IMR-90 (cell line): ENCODE measurements around the gene AGAP1. TPM values are rescaled to one million over a fixed set of nuclear protein-coding genes. Genes with fewer than 3 reads are reported as not detected.

Experiments used
- ATAC-seq: fragments of 200-7000 bp; cut with Tn5 transposase; 2 replicates; pipeline ENCODE4 v1.9.1; 2020; ENCODE audit warnings: low read depth, mild to moderate bottlenecking, moderate library complexity
- BruUV-seq: library from RNA; stranded (reverse); fragments of 400-500 nt; replicated peaks from 2 replicates; lab custom pipeline; 2021; lab: Mats Ljungman, UMichigan
- CTCF ChIA-PET: fragments of 300-600 bp; formaldehyde crosslinking; extraction: SDS; loops from one replicate; lab custom pipeline; 2021; ENCODE audit warnings: antibody characterized with exemption; lab: Yijun Ruan, JAX
- POLR2A ChIA-PET: fragments of 300-600 bp; sonication (Branson Sonifier 250); formaldehyde crosslinking; loops from one replicate; lab custom pipeline; 2022; ENCODE audit warnings: antibody characterized with exemption; ENCODE audit not compliant: unreplicated experiment; lab: Charles Lee
- DNase-seq: peaks from one replicate; pipeline ENCODE4 v3.0.0; 2013
- H2AFZ ChIP-seq: replicated peaks from 2 replicates; pipeline ENCODE3; 2013; ENCODE audit warnings: low read length, mild to moderate bottlenecking; ENCODE audit not compliant: poor library complexity
- H2AK5ac ChIP-seq: 2 replicates; pipeline ENCODE4 v1.6.1; 2013; ENCODE audit warnings: low read depth, low read length, inconsistent platforms
- H2AK9ac ChIP-seq: replicated peaks from 2 replicates; pipeline ENCODE3; 2013; ENCODE audit warnings: mild to moderate bottlenecking, low read depth, low read length, moderate library complexity; ENCODE audit not compliant: poor library complexity
- H2BK120ac ChIP-seq: 2 replicates; pipeline ENCODE4 v1.6.1; 2013; ENCODE audit warnings: low read depth, low read length, inconsistent platforms
- H2BK15ac ChIP-seq: 3 replicates; pipeline ENCODE4 v1.6.1; 2013; ENCODE audit warnings: low read depth, low read length, inconsistent platforms
- H2BK20ac ChIP-seq: 2 replicates; pipeline ENCODE4 v1.6.1; 2013; ENCODE audit warnings: low read depth, mild to moderate bottlenecking, inconsistent platforms, low read length, moderate library complexity
- H2BK5ac ChIP-seq: 2 replicates; pipeline ENCODE4 v1.6.1; 2013; ENCODE audit warnings: mild to moderate bottlenecking, low read depth, low read length, inconsistent platforms; ENCODE audit not compliant: poor library complexity, severe bottlenecking
- H3K14ac ChIP-seq: replicated peaks from 2 replicates; pipeline ENCODE4 v1.6.1; 2013; ENCODE audit warnings: low read depth, low read length, inconsistent platforms
- H3K18ac ChIP-seq: 2 replicates; pipeline ENCODE4 v1.6.1; 2013; ENCODE audit warnings: low read depth, low read length, control low read depth
- H3K23ac ChIP-seq: 2 replicates; pipeline ENCODE4 v1.6.1; 2013; ENCODE audit warnings: low read depth, low read length, inconsistent platforms
- H3K27ac ChIP-seq: 2 replicates; pipeline ENCODE4 v1.5.1; 2013; ENCODE audit warnings: mild to moderate bottlenecking, control low read depth, low read length; ENCODE audit not compliant: insufficient read depth
- H3K27me3 ChIP-seq: 2 replicates; pipeline ENCODE4 v1.6.1; 2013; ENCODE audit warnings: low read length; ENCODE audit not compliant: control insufficient read depth, insufficient read depth
- H3K36me3 ChIP-seq: 2 replicates; pipeline ENCODE4 v1.6.1; 2013; ENCODE audit warnings: low read length, mixed read lengths; ENCODE audit not compliant: control insufficient read depth, insufficient read depth
- H3K4ac ChIP-seq: 2 replicates; pipeline ENCODE4 v1.6.1; 2013; ENCODE audit warnings: low read depth, low read length, inconsistent platforms
- H3K4me1 ChIP-seq: 2 replicates; pipeline ENCODE4 v1.6.1; 2013; ENCODE audit warnings: low read length, mixed read lengths; ENCODE audit not compliant: control insufficient read depth, insufficient read depth
- H3K4me2 ChIP-seq: 2 replicates; pipeline ENCODE4 v1.6.1; 2013; ENCODE audit warnings: low read depth, mild to moderate bottlenecking, control low read depth, low read length, moderate library complexity
- H3K4me3 ChIP-seq: 2 replicates; pipeline ENCODE4 v1.5.1; 2013; ENCODE audit warnings: low read depth, mild to moderate bottlenecking, control low read depth, low read length, moderate library complexity; ENCODE audit not compliant: insufficient read depth
- H3K56ac ChIP-seq: 2 replicates; pipeline ENCODE4 v1.6.1; 2013; ENCODE audit warnings: low read length, inconsistent platforms; ENCODE audit not compliant: insufficient read depth; ENCODE audit errors: extremely low read depth
- H3K79me1 ChIP-seq, 2 experiments: 2 replicates each; pipeline ENCODE4 v1.6.1; 2013; ENCODE audit warnings: low read length in 2 of 2, inconsistent platforms in 1 of 2, low read depth in 1 of 2
- H3K9ac ChIP-seq: 2 replicates; pipeline ENCODE4 v1.6.1; 2013; ENCODE audit warnings: low read depth, low read length, control low read depth
- H3K9me1 ChIP-seq: 2 replicates; pipeline ENCODE4 v1.6.1; 2013; ENCODE audit warnings: low read length, inconsistent platforms; ENCODE audit not compliant: insufficient read depth
- H3K9me3 ChIP-seq: 2 replicates; pipeline ENCODE4 v1.6.1; 2013; ENCODE audit warnings: low read length; ENCODE audit not compliant: control insufficient read depth, insufficient read depth
- H4K20me1 ChIP-seq: 2 replicates; pipeline ENCODE4 v1.6.1; 2013; ENCODE audit warnings: low read length, inconsistent platforms; ENCODE audit not compliant: insufficient read depth
- H4K5ac ChIP-seq: 2 replicates; pipeline ENCODE4 v1.6.1; 2013; ENCODE audit warnings: mild to moderate bottlenecking, low read depth, low read length, control low read depth
- H4K8ac ChIP-seq, 2 experiments: 2 replicates each; pipeline ENCODE4 v1.6.1; 2013; ENCODE audit warnings: low read depth in 2 of 2, low read length in 2 of 2, control low read depth in 1 of 2, inconsistent platforms in 1 of 2
- H4K91ac ChIP-seq: 2 replicates; pipeline ENCODE4 v1.6.1; 2013; ENCODE audit warnings: low read depth, low read length, inconsistent platforms; ENCODE audit not compliant: insufficient read depth
- BHLHE40 ChIP-seq: fragments of 150-350 bp; IDR thresholded peaks from 2 replicates; pipeline ENCODE4 v1.6.1; 2016; ENCODE audit warnings: mild to moderate bottlenecking, low read depth, low read length
- CHD1 ChIP-seq: IDR thresholded peaks from 2 replicates; pipeline ENCODE4 v1.6.1; 2012; ENCODE audit warnings: low read depth, low read length, improper control_type of control experiment
- MAFK ChIP-seq: IDR thresholded peaks from 2 replicates; pipeline ENCODE4 v1.6.1; 2012; ENCODE audit warnings: low read depth, low read length, improper control_type of control experiment
- NFE2L2 ChIP-seq: fragments of 150-350 bp; IDR thresholded peaks from 2 replicates; pipeline ENCODE4 v1.6.1; 2016; ENCODE audit warnings: low read depth, mild to moderate bottlenecking, low read length
- RAD21 ChIP-seq: IDR thresholded peaks from 2 replicates; pipeline ENCODE4 v1.6.1; 2012; ENCODE audit warnings: low read length, improper control_type of control experiment
- WGBS, 2 experiments: methylation state at CpG; one replicate each; pipeline versions ENCODE4 v1.1.5 to v1.1.7; 2013; ENCODE audit warnings: missing lambda C conversion rate in 2 of 2; ENCODE audit not compliant: insufficient read length in 1 of 2; ENCODE audit errors: extremely low coverage in 2 of 2; 5-methylcytosine and 5-hydroxymethylcytosine counted together
- dilution Hi-C: fragments of 300-500 bp; cut with HindIII; formaldehyde crosslinking; loops from one replicate; pipeline ENCODE4 v1.14.3; 2018; ENCODE audit warnings: low sequenced_read_pairs; ENCODE audit not compliant: unreplicated experiment
- in situ Hi-C: fragments of 300-500 bp; cut with MboI; formaldehyde crosslinking; loops from 3 replicates; pipeline ENCODE4 v1.14.3; 2019; ENCODE audit warnings: low sequenced_read_pairs, inconsistent platforms, mixed read lengths
- intact Hi-C: fragments of 100-400 bp; cut with micrococcal nuclease; formaldehyde crosslinking; loops from 2 replicates; pipeline ENCODE4 v1.10.0; 2022
- polyA plus RNA-seq, 3 experiments: library from polyadenylated mRNA; depleted of rRNA; stranded (reverse); fragments of >200 nt; gene quantifications; 2 replicates each; pipeline ENCODE4 v1.2.3, GENCODE V29; 2012; ENCODE audit warnings: low replicate concordance in 1 of 3
- total RNA-seq: library from RNA; depleted of rRNA; stranded (reverse); fragments of >200 nt; gene quantifications from 2 replicates; pipeline ENCODE4 v1.2.3, GENCODE V29; 2012

The AGAP1 gene
- total and polyA plus RNA-seq, 2 of the 4 experiments (the other 2 are of a cell fraction), result 15.1 to 16.4 TPM

DNA sequence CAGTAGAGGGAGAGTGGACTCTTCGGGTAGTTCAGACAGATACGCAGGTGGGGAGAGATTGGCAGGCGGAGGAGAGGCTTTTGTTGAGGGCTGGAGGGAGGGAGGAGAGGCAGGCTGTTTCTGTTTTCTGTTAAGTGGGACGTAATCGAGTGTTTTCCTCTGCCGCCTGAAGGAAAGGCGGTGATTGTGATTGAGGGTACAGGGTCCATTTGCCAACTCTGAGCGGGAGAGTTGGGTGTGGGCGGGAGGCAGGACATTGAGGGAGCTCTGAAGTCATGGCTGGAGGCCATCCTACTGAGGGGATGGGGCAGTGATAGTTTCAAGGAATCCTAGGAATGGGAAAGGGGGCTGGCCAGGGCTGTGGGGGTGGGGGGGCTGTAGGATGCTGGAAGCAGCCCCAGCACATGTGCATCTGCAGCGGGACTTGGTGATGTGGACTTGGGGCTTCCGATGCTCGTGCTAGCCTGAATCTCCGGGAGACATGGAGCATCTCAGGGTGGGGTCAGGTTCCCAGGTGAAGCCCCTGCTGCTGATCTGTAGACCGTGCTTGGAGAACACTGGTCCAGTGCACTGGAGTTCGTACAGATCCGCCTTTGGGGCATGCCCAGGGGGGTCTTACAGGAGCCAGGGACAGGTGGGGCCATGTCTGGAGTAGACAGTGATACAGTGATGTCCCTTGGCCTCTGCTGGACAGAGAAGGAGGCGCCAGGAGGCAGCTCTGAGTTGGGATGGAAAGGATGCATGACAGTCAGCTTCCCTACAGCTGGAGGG is 167.5 kb downstream of the AGAP1 start:
- Histone ChIP-seq H4K20me1 (peaks cover 86% of the 10 kb centered on the region), H2BK120ac (peak overlapping the region; percentile 67; the same call in 1 of the 2 replicates), H3K9me1 (peaks cover 16% of the 10 kb centered on the region), H3K9me3 (no peaks in the 10 kb centered on the region), H3K36me3 (no peaks in the 10 kb centered on the region), H3K27ac (no peak overlapping the region), H2AK9ac (no peak overlapping the region), H3K18ac (no peak overlapping the region), H2BK15ac (no peak overlapping the region), H2AK5ac (peak overlapping the region; percentile 36; the same call in 1 of the 2 replicates), H3K27me3 (no peaks in the 10 kb centered on the region; the same call in 1 of the 2 replicates), H4K8ac (no peak overlapping the region), H2AFZ (no peak overlapping the region), H2BK20ac (peak overlapping the region; percentile 41), H3K4ac (peak overlapping the region; percentile 67), H3K23ac (no peak overlapping the region), H3K4me2 (no peak overlapping the region), H3K4me1 (peaks cover 31% of the 10 kb centered on the region), H3K56ac (no peak overlapping the region), H3K79me1 (peaks cover 40 to 69% of the 10 kb centered on the region in 2 experiments), H3K14ac (no peak overlapping the region), H2BK5ac (no peak overlapping the region), H3K9ac (no peak overlapping the region), H4K91ac (no peak overlapping the region; the same call in 1 of the 2 replicates), H4K5ac (no peak overlapping the region), H3K4me3 (no peak overlapping the region)
- 91% methylated on average over 11 of the region's 17 CpGs; no CpG with 5 or more reads in 1 of the 2 experiments for WGBS, 2 experiments
- ChIA-PET POLR2A (no interaction called here), CTCF (no interaction called here)
- dilution Hi-C loops (no loop called here), intact Hi-C loops (loop anchor here (2.0 kb wide), 1 partner anchor 21 kb away; no protein-coding TSS in a partner anchor), in situ Hi-C loops (no loop called here)
- no peak for DNase-seq
- BruUV-seq, result no TSS peak
- TF ChIP-seq BHLHE40 (no peak), CHD1 (no peak), NFE2L2 (no peak), RAD21 (no peak), MAFK (no peak)
- no peak for ATAC-seq
